HepG2 (cell line): Measurements from ENCODE around the gene ZFHX3. TPM values are rescaled to one million over a fixed set of nuclear protein-coding genes. Genes with fewer than 3 reads are reported as not detected.
A peak's percentile ranks its signal among the peaks of the same experiment; 100 is the strongest.

Experiments
- ATAC-seq: fragments of 200-7000 bp; cut with Tn5 transposase; 3 replicates; pipeline ENCODE4 v1.9.1; 2020; ENCODE audit warnings: mild to moderate bottlenecking, moderate library complexity
- BruUV-seq: library from RNA; stranded (reverse); fragments of 400-500 nt; replicated peaks from 2 replicates; lab custom pipeline; 2021; lab: Mats Ljungman, UMichigan
- CTCF ChIA-PET: fragments of 300-600 bp; formaldehyde crosslinking; extraction: SDS; loops from one replicate; lab custom pipeline; 2021; ENCODE audit warnings: low total read pairs, inconsistent platforms, low intra/inter-chr PET ratio; lab: Yijun Ruan, JAX
- POLR2A ChIA-PET: fragments of 350-600 bp; sonication (Branson Sonifier 250); formaldehyde crosslinking; loops from one replicate; lab custom pipeline; 2020; ENCODE audit warnings: antibody characterized with exemption, inconsistent platforms; lab: Yijun Ruan, JAX
- DNase-seq: peaks from one replicate; pipeline ENCODE4 v3.0.0-alpha.2; 2015; ENCODE audit warnings: low spot score
- FAIRE-seq: peaks from 3 replicates; lab custom pipeline; 2011; peaks lifted over from hg19 to GRCh38; lab: Jason Lieb, UNC
- H2AFZ ChIP-seq: one replicate; pipeline ENCODE4 v1.6.1; 2011; ENCODE audit warnings: low read length, inconsistent platforms
- H3K27ac ChIP-seq: fragments of 300-600 bp; 3 replicates; pipeline ENCODE4 v1.8.0; 2011; ENCODE audit warnings: mixed run types, mild to moderate bottlenecking, mixed read lengths, low read length, inconsistent platforms; ENCODE audit not compliant: insufficient read depth; ENCODE audit errors: extremely low read length
- H3K27me3 ChIP-seq, 2 experiments: fragments of 200-600 bp in 1 of 2; 2 replicates in 1 of 2; 3 replicates in 1 of 2; pipeline versions ENCODE4 v1.6.0 to v1.8.0; 2011; ENCODE audit warnings: low read length in 2 of 2, mild to moderate bottlenecking in 2 of 2, moderate library complexity in 2 of 2, inconsistent platforms in 1 of 2; ENCODE audit not compliant: insufficient read depth in 2 of 2, control insufficient read depth in 1 of 2
- H3K36me3 ChIP-seq, 2 experiments: fragments of 200-600 bp in 1 of 2; replicated peaks in 1 of 2; 2 replicates in 1 of 2; 3 replicates in 1 of 2; pipeline versions ENCODE4 v1.5.1 to v1.8.0; 2011; ENCODE audit warnings: low read length in 2 of 2, inconsistent platforms in 1 of 2; ENCODE audit not compliant: insufficient read depth in 2 of 2, control insufficient read depth in 1 of 2
- H3K4me1 ChIP-seq: 2 replicates; pipeline ENCODE4 v1.5.1; 2012; ENCODE audit warnings: low read length, inconsistent platforms; ENCODE audit not compliant: insufficient read depth
- H3K4me2 ChIP-seq: 2 replicates; pipeline ENCODE4 v1.6.0; 2011; ENCODE audit warnings: low read depth, low read length, inconsistent platforms
- H3K4me3 ChIP-seq, 3 experiments: fragments of 200-600 bp in 1 of 3; sonication (generic), shearing (Covaris generic) in 1 of 3; replicated peaks in 1 of 3; 2 replicates each; pipeline ENCODE4 v1.5.1; 2011 to 2016; ENCODE audit warnings: low read length in 3 of 3, inconsistent platforms in 2 of 3, low read depth in 2 of 3, mild to moderate bottlenecking in 2 of 3, control low read depth in 1 of 3, mixed read lengths in 1 of 3; ENCODE audit not compliant: insufficient read depth in 1 of 3
- H3K79me2 ChIP-seq: one replicate; pipeline ENCODE4 v1.6.1; 2011; ENCODE audit warnings: low read length, inconsistent platforms; ENCODE audit not compliant: insufficient read depth
- H3K9ac ChIP-seq: 2 replicates; pipeline ENCODE4 v1.6.0; 2011; ENCODE audit warnings: mild to moderate bottlenecking, low read depth, low read length, inconsistent platforms; ENCODE audit not compliant: insufficient read depth
- H3K9me3 ChIP-seq: 2 replicates; pipeline ENCODE4 v1.5.1; 2012; ENCODE audit warnings: mild to moderate bottlenecking, low read length
- H4K20me1 ChIP-seq: 2 replicates; pipeline ENCODE4 v1.6.0; 2011; ENCODE audit warnings: inconsistent platforms, mild to moderate bottlenecking, low read length, moderate library complexity; ENCODE audit not compliant: insufficient read depth
- DMAP1 ChIP-seq: IDR thresholded peaks from 2 replicates; pipeline ENCODE4 v1.6.1; 2016
- GATA4 ChIP-seq: sonication (generic); IDR thresholded peaks from 2 replicates; pipeline ENCODE4 v1.6.1; 2016; ENCODE audit warnings: antibody characterized with exemption, low read depth, borderline replicate concordance
- HNRNPL ChIP-seq: fragments of 200-400 bp; formaldehyde crosslinking; IDR thresholded peaks from 2 replicates; pipeline ENCODE4 v1.6.1; 2017; ENCODE audit warnings: mild to moderate bottlenecking, low read depth, low read length
- MTA1 ChIP-seq: sonication (generic); formaldehyde crosslinking; IDR thresholded peaks from 2 replicates; pipeline ENCODE4 v1.4.0; 2020; ENCODE audit warnings: missing genetic modification reagents, mild to moderate bottlenecking, borderline replicate concordance
- PITX1 ChIP-seq: sonication (generic); formaldehyde crosslinking; IDR thresholded peaks from 2 replicates; pipeline ENCODE4 v1.5.1; 2020; ENCODE audit warnings: mild to moderate bottlenecking, missing genetic modification reagents
- SIN3A ChIP-seq: IDR thresholded peaks from 2 replicates; pipeline ENCODE4 v1.6.1; 2011; ENCODE audit warnings: low read depth, mild to moderate bottlenecking, control low read depth, low read length, borderline replicate concordance
- SUZ12 ChIP-seq: fragments of 150-350 bp; IDR thresholded peaks from 2 replicates; pipeline ENCODE4 v1.6.1; 2014; ENCODE audit warnings: low read depth, low read length
- TBP ChIP-seq: sonication (generic); formaldehyde crosslinking; IDR thresholded peaks from 2 replicates; pipeline ENCODE4 v1.5.0; 2020; ENCODE audit warnings: missing genetic modification reagents
- ZBTB3 ChIP-seq: sonication (generic); formaldehyde crosslinking; IDR thresholded peaks from 2 replicates; pipeline ENCODE4 v1.4.0; 2020; ENCODE audit warnings: low read depth, mild to moderate bottlenecking, moderate library complexity, missing genetic modification reagents, borderline replicate concordance
- ZFP62 ChIP-seq: sonication (generic); formaldehyde crosslinking; IDR thresholded peaks from 2 replicates; pipeline ENCODE4 v1.4.0; 2020; ENCODE audit warnings: missing genetic modification reagents
- ZFYVE20 ChIP-seq: sonication (generic); formaldehyde crosslinking; IDR thresholded peaks from 2 replicates; pipeline ENCODE4 v1.8.0; 2023; ENCODE audit warnings: low read depth, mild to moderate bottlenecking, moderate library complexity, missing genetic modification reagents, borderline replicate concordance
- ZNF225 ChIP-seq: sonication (generic); formaldehyde crosslinking; IDR thresholded peaks from 2 replicates; pipeline ENCODE4 v1.4.0; 2020; ENCODE audit warnings: mild to moderate bottlenecking, missing genetic modification reagents
- ZNF335 ChIP-seq: sonication (generic); formaldehyde crosslinking; IDR thresholded peaks from 2 replicates; pipeline ENCODE4 v1.4.0; 2020; ENCODE audit warnings: missing genetic modification reagents
- ZNF367 ChIP-seq: sonication (generic); formaldehyde crosslinking; IDR thresholded peaks from 2 replicates; pipeline ENCODE4 v1.4.0; 2020; ENCODE audit warnings: missing genetic modification reagents, borderline replicate concordance
- ZNF766 ChIP-seq: sonication (generic); formaldehyde crosslinking; IDR thresholded peaks from 2 replicates; pipeline ENCODE4 v1.5.0; 2020; ENCODE audit warnings: missing genetic modification reagents, borderline replicate concordance
- ZNF781 ChIP-seq: sonication (generic); formaldehyde crosslinking; IDR thresholded peaks from 2 replicates; pipeline ENCODE4 v1.5.1; 2020; ENCODE audit warnings: borderline replicate concordance, mild to moderate bottlenecking, missing genetic modification reagents; ENCODE audit errors: not compliant biosample characterization
- ZZZ3 ChIP-seq: sonication (generic); formaldehyde crosslinking; IDR thresholded peaks from 2 replicates; pipeline ENCODE4 v1.4.0; 2020; ENCODE audit warnings: missing genetic modification reagents, mild to moderate bottlenecking, borderline replicate concordance
- WGBS: methylation state at CpG from one replicate; pipeline ENCODE4 v1.1.6; 2017; ENCODE audit warnings: low lambda C conversion rate; 5-methylcytosine and 5-hydroxymethylcytosine counted together
- in situ Hi-C: cut with HindIII; loops from 2 replicates; pipeline ENCODE4 v1.10.0; 2017; ENCODE audit warnings: low pct_unique_long_range_greater_than_20kb; ENCODE audit not compliant: extremely low pct_ligation_motif_present
- intact Hi-C: fragments of 100-400 bp; cut with micrococcal nuclease; formaldehyde crosslinking; loops from one replicate; pipeline ENCODE4 v1.10.0; 2022; ENCODE audit not compliant: unreplicated experiment
- polyA plus RNA-seq, 8 experiments: library from polyadenylated mRNA; depleted of rRNA in 3 of 8; stranded (reverse) in 7 of 8; unstranded in 1 of 8; fragments of >200 nt; fragmentation: Illumina TruSeq in 4 of 8; extraction: Trizol in 4 of 8; gene quantifications; 2 replicates each; pipeline versions ENCODE4 v1.2.1 to v1.2.3, GENCODE V29; 2011 to 2016; ENCODE audit warnings: low read depth in 4 of 8, missing spikeins in 1 of 8, mixed read lengths in 1 of 8; ENCODE audit not compliant: insufficient read depth in 1 of 8
- total RNA-seq, 5 experiments: library from RNA; depleted of rRNA; stranded (reverse); fragments of >200 nt; fragmentation: Illumina TruSeq; extraction: Trizol; gene quantifications; 2 replicates each; pipeline ENCODE4 v1.2.3, GENCODE V29; 2016; ENCODE audit warnings: low read depth in 1 of 5
- TF ChIP-seq, protein P1 (sequence below): sonication (generic); formaldehyde crosslinking; IDR thresholded peaks from 2 replicates; pipeline ENCODE4 v1.5.0; 2020; ENCODE audit warnings: missing genetic modification reagents, mild to moderate bottlenecking, borderline replicate concordance

Gene ZFHX3
- total and polyA plus RNA-seq, 2 of the 13 experiments (the other 11 are each of a cell fraction or from before 2014, with no cell fraction given), result 5.0 to 6.0 TPM

DNA sequence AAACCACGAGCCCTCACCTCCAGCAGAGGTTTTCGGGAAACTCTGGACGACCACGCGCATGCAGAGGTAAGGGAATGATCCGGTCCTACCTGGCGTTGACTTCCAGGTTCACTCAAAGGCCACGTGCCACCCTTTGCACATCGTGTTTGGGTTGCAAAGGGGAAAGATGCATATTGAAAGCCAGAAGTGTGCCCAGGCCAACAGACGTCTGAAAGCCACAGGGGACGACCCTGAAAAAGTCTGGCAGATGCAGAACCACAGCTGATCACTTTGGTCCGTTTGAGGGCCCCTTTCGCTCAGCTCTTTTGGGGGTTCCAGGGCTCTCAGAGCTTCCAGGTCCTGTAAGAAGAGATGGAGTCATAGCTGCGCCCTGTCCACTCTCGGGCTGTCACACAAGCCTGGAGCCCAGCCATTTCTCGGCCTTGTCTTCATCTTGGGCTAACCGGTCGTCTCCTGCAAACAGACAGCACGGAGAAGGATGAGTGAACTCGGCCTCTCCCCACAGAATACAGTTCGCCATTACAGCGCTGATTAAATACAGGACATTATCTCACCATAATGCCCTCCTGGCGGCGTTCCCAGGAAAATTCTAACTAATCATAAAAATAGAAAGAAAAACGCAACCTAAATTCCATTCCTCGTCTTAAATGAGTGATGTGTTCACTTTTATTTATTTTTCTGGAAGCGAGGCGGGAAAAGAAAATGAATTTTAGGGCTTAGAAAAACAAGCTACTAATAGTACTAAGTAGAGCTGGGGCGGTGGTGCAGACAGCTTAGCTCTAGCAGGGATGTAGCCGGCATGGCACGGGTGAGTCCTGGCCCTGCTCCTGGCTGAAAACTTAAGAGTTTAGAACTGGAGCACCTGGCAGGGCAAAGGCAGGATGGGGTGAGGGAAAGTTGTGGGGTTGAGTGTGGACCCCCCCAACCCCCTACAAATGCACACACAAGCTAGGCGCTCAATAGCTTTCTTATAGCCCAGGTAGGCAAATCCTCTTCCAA is 45.5 kb upstream of the ZFHX3 start:
- no peaks in the 10 kb centered on the region for H4K20me1 ChIP-seq
- H3K27me3 ChIP-seq, result peaks cover 2 to 4% of the 10 kb centered on the region in 2 experiments; a peak in 2 of 5 replicates
- H3K4me2 ChIP-seq, result no peak overlapping the region
- TF ChIP-seq HNRNPL, result no peak
- no peak for TF ChIP-seq ZNF781 (CRISPR knock-in tag)
- no peak for TF ChIP-seq DMAP1 (CRISPR knock-in tag)
- TF ChIP-seq, all 625 proteins: peak for 0
- BruUV-seq, result no TSS peak
- in situ Hi-C loops (no loop called here), intact Hi-C loops (no loop called here)
- CTCF ChIA-PET, result no interaction called here
- 87% methylated on average over 32 of the region's 32 CpGs for WGBS
- Histone ChIP-seq H3K79me2 (no peaks in the 10 kb centered on the region), H3K4me1 (peaks cover 23% of the 10 kb centered on the region), H3K27ac (no peak overlapping the region), H2AFZ (no peak overlapping the region), H3K9ac (no peak overlapping the region), H3K4me3 (no peak overlapping the region), H3K9me3 (no peaks in the 10 kb centered on the region), H3K36me3 (no peaks in the 10 kb centered on the region)
- no peak for DNase-seq
- POLR2A ChIA-PET, result no interaction called here
- no peak for FAIRE-seq
- no peak for ATAC-seq

DNA sequence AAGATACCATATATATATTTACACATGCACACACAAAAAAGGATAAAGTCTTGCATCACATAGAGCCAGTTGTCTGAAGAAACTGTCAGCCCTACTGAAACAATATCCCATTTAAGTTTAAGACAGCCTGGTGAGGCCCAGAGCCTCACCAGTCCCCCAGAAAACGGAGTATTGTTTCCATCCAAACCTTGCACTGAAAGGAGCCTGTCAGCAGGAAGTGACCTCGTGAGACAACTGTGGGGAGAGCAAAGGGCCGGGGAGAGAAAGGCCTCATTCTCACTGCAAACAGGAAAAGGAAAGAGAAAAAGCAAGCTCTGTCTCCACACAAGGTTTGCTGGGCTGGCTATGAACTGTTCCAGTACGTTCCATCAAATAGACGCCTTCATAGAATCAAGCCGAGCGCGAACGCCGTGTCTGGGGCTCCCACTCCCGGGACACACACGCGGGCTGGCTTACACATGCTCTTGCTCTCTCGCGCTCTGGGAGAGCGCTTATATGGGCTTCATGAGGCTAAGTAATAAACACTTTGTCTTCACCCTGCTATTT is 44.4 kb upstream of the ZFHX3 start:
- Histone ChIP-seq H3K4me3 (no peak overlapping the region), H4K20me1 (no peaks in the 10 kb centered on the region), H3K36me3 (no peaks in the 10 kb centered on the region), H3K27ac (no peak overlapping the region), H3K9me3 (no peaks in the 10 kb centered on the region), H3K4me1 (peaks cover 23% of the 10 kb centered on the region), H2AFZ (no peak overlapping the region), H3K4me2 (peak overlapping the region; percentile 50), H3K27me3 (peaks cover 2 to 4% of the 10 kb centered on the region in 2 experiments; a peak in 2 of 5 replicates), H3K9ac (no peak overlapping the region), H3K79me2 (no peaks in the 10 kb centered on the region)
- DNase-seq (peak; percentile 59), FAIRE-seq (peak; percentile 15), ATAC-seq (peak; percentile 79)
- ChIA-PET CTCF (no interaction called here), POLR2A (no interaction called here)
- intact Hi-C loops (no loop called here), in situ Hi-C loops (no loop called here)
- WGBS, result 71% methylated on average over 16 of the region's 16 CpGs
- no TSS peak for BruUV-seq
- TF ChIP-seq ZNF335 (CRISPR knock-in tag) (no peak), ZBTB3 (CRISPR knock-in tag) (no peak), MTA1 (CRISPR knock-in tag) (no peak), ZFYVE20 (no peak), TBP (no peak), ZZZ3 (CRISPR knock-in tag) (no peak), ZNF367 (CRISPR knock-in tag) (no peak), GATA4 (no peak), ZFP62 (CRISPR knock-in tag) (no peak), PITX1 (CRISPR knock-in tag) (no peak), SUZ12 (no peak), SIN3A (no peak), ZNF225 (CRISPR knock-in tag) (no peak), ZNF766 (no peak)
- TF ChIP-seq, protein P1, sequence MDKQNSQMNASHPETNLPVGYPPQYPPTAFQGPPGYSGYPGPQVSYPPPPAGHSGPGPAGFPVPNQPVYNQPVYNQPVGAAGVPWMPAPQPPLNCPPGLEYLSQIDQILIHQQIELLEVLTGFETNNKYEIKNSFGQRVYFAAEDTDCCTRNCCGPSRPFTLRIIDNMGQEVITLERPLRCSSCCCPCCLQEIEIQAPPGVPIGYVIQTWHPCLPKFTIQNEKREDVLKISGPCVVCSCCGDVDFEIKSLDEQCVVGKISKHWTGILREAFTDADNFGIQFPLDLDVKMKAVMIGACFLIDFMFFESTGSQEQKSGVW (CRISPR knock-in tag), result no peak
